Neural progenitor cell (in vitro differentiated cells): ENCODE measurements around the gene ABHD5. TPM values are rescaled to one million over a fixed set of nuclear protein-coding genes. Genes with fewer than 3 reads are reported as not detected.

Source experiments
- DNase-seq: peaks from one replicate; pipeline ENCODE4 v3.0.0-alpha.2; 2016; ENCODE audit warnings: low spot score
- H2AFZ ChIP-seq: fragments of 200-600 bp; sonication (generic); replicated peaks from 2 replicates; pipeline ENCODE4 v1.6.1; 2016; ENCODE audit warnings: antibody characterized with exemption
- H3F3A ChIP-seq: fragments of 200-600 bp; sonication (generic); 2 replicates; pipeline ENCODE4 v1.6.1; 2016; ENCODE audit warnings: antibody characterized with exemption, low read depth
- H3K27ac ChIP-seq: fragments of 200-600 bp; sonication (generic); 2 replicates; pipeline ENCODE4 v1.5.1; 2016; ENCODE audit warnings: mild to moderate bottlenecking
- H3K27me3 ChIP-seq: fragments of 200-600 bp; sonication (generic); 2 replicates; pipeline ENCODE4 v1.6.1; 2016; ENCODE audit warnings: mild to moderate bottlenecking, moderate library complexity
- H3K36me3 ChIP-seq: fragments of 200-600 bp; sonication (generic); 2 replicates; pipeline ENCODE4 v1.5.1; 2016
- H3K4me1 ChIP-seq: fragments of 200-600 bp; sonication (generic); 2 replicates; pipeline ENCODE4 v1.6.1; 2016; ENCODE audit warnings: mixed run types
- H3K4me2 ChIP-seq: fragments of 200-600 bp; sonication (generic); 2 replicates; pipeline ENCODE4 v1.6.1; 2016
- H3K4me3 ChIP-seq: fragments of 200-600 bp; sonication (generic); 2 replicates; pipeline ENCODE4 v1.5.1; 2016
- H3K79me2 ChIP-seq: fragments of 200-600 bp; sonication (generic); 2 replicates; pipeline ENCODE4 v1.6.1; 2016; ENCODE audit warnings: low read depth
- H3K9ac ChIP-seq: fragments of 200-600 bp; sonication (generic); 2 replicates; pipeline ENCODE4 v1.6.1; 2016
- H3K9me3 ChIP-seq: fragments of 200-600 bp; sonication (generic); 2 replicates; pipeline ENCODE4 v1.5.1; 2016; ENCODE audit warnings: low read depth
- H4K20me1 ChIP-seq: fragments of 200-600 bp; sonication (generic); 2 replicates; pipeline ENCODE4 v1.6.1; 2016; ENCODE audit warnings: low read depth
- H3K27ac Mint-ChIP-seq: 3 replicates; pipeline ENCODE4 v1.8.0; 2021; ENCODE audit warnings: mixed read lengths
- H3K27me3 Mint-ChIP-seq: 2 replicates; pipeline ENCODE4 v1.8.0; 2022; ENCODE audit warnings: low read depth, mild to moderate bottlenecking, inconsistent platforms, moderate library complexity, mixed read lengths; ENCODE audit not compliant: insufficient read depth
- H3K36me3 Mint-ChIP-seq: 3 replicates; pipeline ENCODE4 v1.8.0; 2021; ENCODE audit warnings: mixed read lengths
- H3K4me1 Mint-ChIP-seq: 3 replicates; pipeline ENCODE4 v1.8.0; 2021; ENCODE audit warnings: mixed read lengths
- H3K4me3 Mint-ChIP-seq: 3 replicates; pipeline ENCODE4 v1.8.0; 2021; ENCODE audit warnings: mild to moderate bottlenecking, moderate library complexity, mixed read lengths
- H3K9me3 Mint-ChIP-seq: 3 replicates; pipeline ENCODE4 v1.8.0; 2020; ENCODE audit warnings: mixed read lengths
- CTCF ChIP-seq: fragments of 200-600 bp; sonication (generic); IDR thresholded peaks from 2 replicates; pipeline ENCODE4 v1.5.1; 2017; ENCODE audit warnings: antibody characterized with exemption, mild to moderate bottlenecking
- EZH2 ChIP-seq: fragments of 200-600 bp; sonication (generic); IDR thresholded peaks from 2 replicates; pipeline ENCODE4 v1.6.1; 2017; ENCODE audit warnings: antibody characterized with exemption, mild to moderate bottlenecking, moderate library complexity
- EZH2phosphoT487 ChIP-seq: fragments of 200-600 bp; sonication (generic); IDR thresholded peaks from 2 replicates; pipeline ENCODE4 v1.6.1; 2017; ENCODE audit warnings: antibody characterized with exemption
- total RNA-seq: library from RNA; depleted of rRNA; stranded (reverse); fragments of >200 nt; gene quantifications from 2 replicates; pipeline ENCODE4 v1.2.3, GENCODE V29; 2015; ENCODE audit warnings: low replicate concordance

The ABHD5 gene
- total RNA-seq, 1 donor from 2014 or later, result 9.1 TPM

GRCh38 chr3:43723121-43723734 lies 32.5 kb downstream of the ABHD5 start:
- Mint-ChIP-seq H3K27me3 (no peaks in the 10 kb centered on the region), H3K9me3 (no peaks in the 10 kb centered on the region), H3K27ac (no peak overlapping the region), H3K4me3 (no peak overlapping the region), H3K36me3 (peaks cover 2% of the 10 kb centered on the region), H3K4me1 (peaks cover 3% of the 10 kb centered on the region)
- H3K9ac ChIP-seq, result no peak overlapping the region
- H3K4me2 ChIP-seq, result no peak overlapping the region
- H3K79me2 ChIP-seq, result no peaks in the 10 kb centered on the region
- H3F3A ChIP-seq, result no peaks in the 10 kb centered on the region
- H3K27ac ChIP-seq, result no peak overlapping the region
- no peak overlapping the region for H3K4me3 ChIP-seq
- DNase-seq, result no peak
- no peaks in the 10 kb centered on the region for H3K9me3 ChIP-seq
- no peak overlapping the region for H2AFZ ChIP-seq
- H3K36me3 ChIP-seq, result no peaks in the 10 kb centered on the region
- no peaks in the 10 kb centered on the region for H3K4me1 ChIP-seq
- H4K20me1 ChIP-seq, result no peaks in the 10 kb centered on the region
- no peak for TF ChIP-seq EZH2phosphoT487
- TF ChIP-seq EZH2, result no peak
- TF ChIP-seq CTCF, result no peak
- H3K27me3 ChIP-seq, result no peaks in the 10 kb centered on the region

GRCh38 chr3:43726521-43726920 lies 35.8 kb downstream of the ABHD5 start:
- no peak overlapping the region for H3K9ac ChIP-seq
- no peak overlapping the region for H3K4me3 Mint-ChIP-seq
- no peak overlapping the region for H3K27ac Mint-ChIP-seq
- H3K4me1 ChIP-seq, result no peaks in the 10 kb centered on the region
- H3K27me3 ChIP-seq, result no peaks in the 10 kb centered on the region
- H3K4me2 ChIP-seq, result no peak overlapping the region
- H3K4me3 ChIP-seq, result no peak overlapping the region
- H3K27me3 Mint-ChIP-seq, result no peaks in the 10 kb centered on the region
- no peaks in the 10 kb centered on the region for H3K79me2 ChIP-seq
- TF ChIP-seq CTCF (no peak), EZH2phosphoT487 (no peak), EZH2 (no peak)
- DNase-seq, result no peak
- H3K9me3 ChIP-seq, result no peaks in the 10 kb centered on the region
- no peak overlapping the region for H2AFZ ChIP-seq
- peaks cover 2% of the 10 kb centered on the region for H3K36me3 Mint-ChIP-seq
- H3K36me3 ChIP-seq, result no peaks in the 10 kb centered on the region
- H3K27ac ChIP-seq, result no peak overlapping the region
- no peaks in the 10 kb centered on the region for H4K20me1 ChIP-seq
- no peaks in the 10 kb centered on the region for H3K9me3 Mint-ChIP-seq
- H3F3A ChIP-seq, result no peaks in the 10 kb centered on the region
- H3K4me1 Mint-ChIP-seq, result peaks cover 3% of the 10 kb centered on the region

- DNase-seq, result no peak
- Histone ChIP-seq H2AFZ (no peak overlapping the region), H3K36me3 (no peaks in the 10 kb centered on the region), H4K20me1 (no peaks in the 10 kb centered on the region), H3K79me2 (no peaks in the 10 kb centered on the region), H3K9ac (no peak overlapping the region), H3K4me1 (no peaks in the 10 kb centered on the region), H3K4me3 (no peak overlapping the region), H3K4me2 (no peak overlapping the region), H3K27ac (no peak overlapping the region), H3K9me3 (no peaks in the 10 kb centered on the region), H3F3A (no peaks in the 10 kb centered on the region), H3K27me3 (no peaks in the 10 kb centered on the region)
- H3K4me3 Mint-ChIP-seq, result no peak overlapping the region
- no peak for TF ChIP-seq EZH2phosphoT487
- no peak for TF ChIP-seq CTCF
- no peak for TF ChIP-seq EZH2
- H3K4me1 Mint-ChIP-seq, result peaks cover 3% of the 10 kb centered on the region
- peaks cover 2% of the 10 kb centered on the region for H3K36me3 Mint-ChIP-seq
- H3K27me3 Mint-ChIP-seq, result no peaks in the 10 kb centered on the region
- no peaks in the 10 kb centered on the region for H3K9me3 Mint-ChIP-seq
- no peak overlapping the region for H3K27ac Mint-ChIP-seq
Measured at GRCh38 chr3:43727930-43728329, 37.2 kb downstream of the ABHD5 start.
